Measurements from ENCODE around the gene MLLT1.

GRCh38 chr19:6238643-6239281 lies 41.0 kb downstream of the MLLT1 start:
- TF ChIP-seq SIN3A (IDR thresholded peaks at IDR 0.05; ENCODE audit: borderline replicate concordance, insufficient read depth, low read length) (no peak), TAF1 (IDR thresholded peaks at IDR 0.05; ENCODE audit: borderline replicate concordance, insufficient read depth, low read length) (no peak), POLR2AphosphoS5 (IDR thresholded peaks at IDR 0.05; ENCODE audit: low read depth, low read length) (no peak)
- TF ChIP-seq, protein P1, sequence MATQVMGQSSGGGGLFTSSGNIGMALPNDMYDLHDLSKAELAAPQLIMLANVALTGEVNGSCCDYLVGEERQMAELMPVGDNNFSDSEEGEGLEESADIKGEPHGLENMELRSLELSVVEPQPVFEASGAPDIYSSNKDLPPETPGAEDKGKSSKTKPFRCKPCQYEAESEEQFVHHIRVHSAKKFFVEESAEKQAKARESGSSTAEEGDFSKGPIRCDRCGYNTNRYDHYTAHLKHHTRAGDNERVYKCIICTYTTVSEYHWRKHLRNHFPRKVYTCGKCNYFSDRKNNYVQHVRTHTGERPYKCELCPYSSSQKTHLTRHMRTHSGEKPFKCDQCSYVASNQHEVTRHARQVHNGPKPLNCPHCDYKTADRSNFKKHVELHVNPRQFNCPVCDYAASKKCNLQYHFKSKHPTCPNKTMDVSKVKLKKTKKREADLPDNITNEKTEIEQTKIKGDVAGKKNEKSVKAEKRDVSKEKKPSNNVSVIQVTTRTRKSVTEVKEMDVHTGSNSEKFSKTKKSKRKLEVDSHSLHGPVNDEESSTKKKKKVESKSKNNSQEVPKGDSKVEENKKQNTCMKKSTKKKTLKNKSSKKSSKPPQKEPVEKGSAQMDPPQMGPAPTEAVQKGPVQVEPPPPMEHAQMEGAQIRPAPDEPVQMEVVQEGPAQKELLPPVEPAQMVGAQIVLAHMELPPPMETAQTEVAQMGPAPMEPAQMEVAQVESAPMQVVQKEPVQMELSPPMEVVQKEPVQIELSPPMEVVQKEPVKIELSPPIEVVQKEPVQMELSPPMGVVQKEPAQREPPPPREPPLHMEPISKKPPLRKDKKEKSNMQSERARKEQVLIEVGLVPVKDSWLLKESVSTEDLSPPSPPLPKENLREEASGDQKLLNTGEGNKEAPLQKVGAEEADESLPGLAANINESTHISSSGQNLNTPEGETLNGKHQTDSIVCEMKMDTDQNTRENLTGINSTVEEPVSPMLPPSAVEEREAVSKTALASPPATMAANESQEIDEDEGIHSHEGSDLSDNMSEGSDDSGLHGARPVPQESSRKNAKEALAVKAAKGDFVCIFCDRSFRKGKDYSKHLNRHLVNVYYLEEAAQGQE (IDR thresholded peaks at IDR 0.05; ENCODE audit: insufficient read depth in 1 of 2, low read depth in 2 of 2, low read length in 2 of 2), result no peak
